ENCODE data around the gene GID4. TPM values are rescaled to one million over a fixed set of nuclear protein-coding genes. Genes with fewer than 3 reads are reported as not detected.

GID4 gene
- total and polyA plus RNA-seq, 9 of the 15 experiments (the other 6 are each of a cell fraction or from before 2014, with no cell fraction given): 1.2 to 6.4 (median 3.7) TPM

DNA sequence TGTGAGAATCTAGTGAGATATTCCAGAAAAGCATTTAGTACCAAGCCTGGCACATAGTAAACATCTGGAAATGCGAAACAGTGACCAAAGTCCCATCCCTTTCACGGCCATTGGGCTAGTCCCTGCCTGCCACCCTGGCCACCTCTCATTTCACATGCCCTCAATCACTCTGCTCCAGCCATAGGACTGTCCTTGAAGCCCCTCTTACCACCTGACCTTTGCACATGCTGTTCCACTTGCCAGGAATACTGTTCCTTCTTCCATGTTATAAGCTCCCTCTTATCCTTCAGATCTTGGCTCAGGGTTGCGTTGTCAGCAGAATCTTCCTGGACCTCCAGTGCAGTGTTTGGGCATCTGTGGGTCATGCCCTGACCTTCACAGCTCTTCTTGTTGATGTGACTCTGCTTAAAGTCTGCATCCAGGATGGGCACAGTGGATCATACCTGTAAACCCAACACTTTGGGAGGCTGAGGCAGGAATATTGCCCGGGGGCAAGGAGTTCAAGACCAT is 71.5 kb downstream of the GID4 start:
- Histone ChIP-seq H3K4me3 (no peak overlapping the region), H3K27ac (ENCODE audit: extremely low read depth, low read depth, low read length) (no peak overlapping the region), H3K9me1 (ENCODE audit: control insufficient read depth, insufficient read depth, low read length) (no peaks in the 10 kb centered on the region), H3K27me3 (ENCODE audit: control insufficient read depth in 2 of 2, insufficient read depth in 2 of 2, low read length in 2 of 2) (no peaks in the 10 kb centered on the region), H3K36me3 (ENCODE audit: control insufficient read depth, insufficient read depth, low read length) (peaks cover 3% of the 10 kb centered on the region; the same call in 1 of the 3 replicates), H3K4me2 (ENCODE audit: insufficient read depth, low read length) (no peak overlapping the region), H3K4me1 (replicated peaks in 1 of 2; ENCODE audit: control insufficient read depth in 2 of 2, insufficient read depth in 2 of 2, low read length in 2 of 2) (peaks cover 0 to 7% of the 10 kb centered on the region in 2 experiments; a peak in 2 of 5 replicates), H3K9ac (ENCODE audit: insufficient read depth in 1 of 2, low read depth in 2 of 2, low read length in 2 of 2) (no peak overlapping the region), H3K79me2 (ENCODE audit: control insufficient read depth, insufficient read depth, low read length) (no peaks in the 10 kb centered on the region), H3K9me3 (replicated peaks; ENCODE audit: control insufficient read depth, insufficient read depth, low read depth, low read length) (no peaks in the 10 kb centered on the region), H4K20me1 (replicated peaks; ENCODE audit: control insufficient read depth, insufficient read depth, low read length) (peaks cover 3% of the 10 kb centered on the region; the same call in 1 of the 2 replicates), H2AFZ (ENCODE audit: low read depth, low read length) (no peak overlapping the region)
- POLR2A ChIA-PET: no interaction called here
- CTCF ChIA-PET (ENCODE audit: low intra/inter-chr PET ratio): no interaction called here
- no peak for ATAC-seq
- WGBS (ENCODE audit: insufficient coverage, low coverage, missing lambda C conversion rate): 14% methylated on average over 3 of the region's 4 CpGs
- in situ Hi-C loops (cut with MboI) (no loop called here), intact Hi-C loops (cut with micrococcal nuclease) (no loop called here)
- FAIRE-seq: no peak
- no peak for TF ChIP-seq NR2C2 (CRISPR knock-in tag; IDR thresholded peaks at IDR 0.05)
- no peak for TF ChIP-seq NR2C2 (tag; IDR thresholded peaks at IDR 0.05)
- TF ChIP-seq MAFK (IDR thresholded peaks at IDR 0.05; ENCODE audit: low read length): peak; percentile 55; the same call in 1 of the 2 replicates
- TF ChIP-seq ZNF316 (IDR thresholded peaks at IDR 0.05): peak; percentile 76
- no peak for TF ChIP-seq ERF (CRISPR knock-in tag; IDR thresholded peaks at IDR 0.05)
- peak; percentile 64 for TF ChIP-seq C11orf30 (IDR thresholded peaks at IDR 0.05; ENCODE audit: low read depth)
- 0 out of 2 replicates have a peak, but pooled peaks have one; percentile 29 for TF ChIP-seq MAFF (IDR thresholded peaks at IDR 0.05; ENCODE audit: low read length)
- no peak for TF ChIP-seq NCOA1 (IDR thresholded peaks at IDR 0.05; ENCODE audit: low read depth)
- no peak for TF ChIP-seq ZNF644 (tag; IDR thresholded peaks at IDR 0.05; ENCODE audit: low read depth)
- no peak for TF ChIP-seq ETV5 (CRISPR knock-in tag; IDR thresholded peaks at IDR 0.05; ENCODE audit: low read depth)
- TF ChIP-seq HNRNPUL1 (IDR thresholded peaks at IDR 0.05; ENCODE audit: low read length): no peak
- TF ChIP-seq TRIM28 (IDR thresholded peaks at IDR 0.05): no peak
- TF ChIP-seq EP400 (IDR thresholded peaks at IDR 0.05): no peak
- no peak for TF ChIP-seq ZNF224 (CRISPR knock-in tag; IDR thresholded peaks at IDR 0.05)
- no peak for TF ChIP-seq SIRT6 (IDR thresholded peaks at IDR 0.05; ENCODE audit: low read depth, low read length)
- TF ChIP-seq MCM5 (IDR thresholded peaks at IDR 0.05; ENCODE audit: low read depth): no peak
- no peak for TF ChIP-seq NUFIP1 (IDR thresholded peaks at IDR 0.05; ENCODE audit: partially characterized antibody)
- TF ChIP-seq, protein P1, sequence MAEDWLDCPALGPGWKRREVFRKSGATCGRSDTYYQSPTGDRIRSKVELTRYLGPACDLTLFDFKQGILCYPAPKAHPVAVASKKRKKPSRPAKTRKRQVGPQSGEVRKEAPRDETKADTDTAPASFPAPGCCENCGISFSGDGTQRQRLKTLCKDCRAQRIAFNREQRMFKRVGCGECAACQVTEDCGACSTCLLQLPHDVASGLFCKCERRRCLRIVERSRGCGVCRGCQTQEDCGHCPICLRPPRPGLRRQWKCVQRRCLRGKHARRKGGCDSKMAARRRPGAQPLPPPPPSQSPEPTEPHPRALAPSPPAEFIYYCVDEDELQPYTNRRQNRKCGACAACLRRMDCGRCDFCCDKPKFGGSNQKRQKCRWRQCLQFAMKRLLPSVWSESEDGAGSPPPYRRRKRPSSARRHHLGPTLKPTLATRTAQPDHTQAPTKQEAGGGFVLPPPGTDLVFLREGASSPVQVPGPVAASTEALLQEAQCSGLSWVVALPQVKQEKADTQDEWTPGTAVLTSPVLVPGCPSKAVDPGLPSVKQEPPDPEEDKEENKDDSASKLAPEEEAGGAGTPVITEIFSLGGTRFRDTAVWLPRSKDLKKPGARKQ (CRISPR knock-in tag; IDR thresholded peaks at IDR 0.05): no peak
- no peak for TF ChIP-seq TGIF2 (CRISPR knock-in tag; IDR thresholded peaks at IDR 0.05)
- no peak for TF ChIP-seq ZNF764 (CRISPR knock-in tag; IDR thresholded peaks at IDR 0.05; ENCODE audit: low read depth)
- TF ChIP-seq CEBPZ (IDR thresholded peaks at IDR 0.05; ENCODE audit: borderline replicate concordance, low read depth, low read length): no peak
- no peak for TF ChIP-seq KLF10 (CRISPR knock-in tag; IDR thresholded peaks at IDR 0.05)
- no peak for DNase-seq (ENCODE audit: extremely low read depth in 1 of 4, low spot score in 3 of 4)
- BruUV-seq (replicated peaks): no TSS peak
